ENCODE measurements around the gene CORO2B.

Gene CORO2B

DNA sequence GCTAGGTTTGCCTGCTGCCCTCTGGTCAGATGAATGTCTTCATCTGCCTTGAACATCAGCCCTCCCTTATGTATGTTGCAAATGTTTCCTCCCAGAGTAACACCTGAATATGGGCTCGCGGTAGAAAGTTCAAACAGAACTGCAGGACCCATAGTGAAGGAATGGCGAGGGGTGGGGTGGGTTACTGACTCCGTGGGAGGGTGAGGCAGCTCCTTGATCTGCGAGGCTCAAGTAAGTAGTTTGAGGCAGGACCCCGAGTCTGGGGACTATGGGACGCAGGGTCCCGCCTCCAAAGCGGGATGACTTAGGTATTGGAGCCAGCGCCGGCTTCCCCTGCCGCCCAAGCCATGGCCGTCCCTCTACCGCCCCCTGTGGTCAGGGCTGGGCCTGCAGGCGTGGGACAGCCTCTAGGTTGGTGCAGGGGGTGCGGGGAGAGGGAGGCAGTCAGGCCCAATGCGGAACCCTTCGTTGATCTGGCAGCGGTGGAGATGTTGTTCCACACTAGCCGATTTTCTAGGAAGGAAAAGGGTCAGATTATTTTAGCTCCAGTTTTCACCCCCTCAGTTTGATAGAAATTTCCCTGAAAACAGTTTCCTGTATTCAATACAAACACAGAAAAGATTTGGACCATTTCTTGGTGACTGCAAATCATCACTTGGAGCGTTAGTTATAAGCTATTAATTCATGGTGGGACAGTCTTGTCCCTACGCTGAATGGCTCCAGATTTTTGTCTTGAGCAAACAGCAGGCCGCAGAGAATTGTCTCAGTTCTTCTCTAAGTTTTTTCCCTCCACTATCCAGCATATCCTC is 72.3 kb downstream of the CORO2B start:
- TF ChIP-seq, protein P1, sequence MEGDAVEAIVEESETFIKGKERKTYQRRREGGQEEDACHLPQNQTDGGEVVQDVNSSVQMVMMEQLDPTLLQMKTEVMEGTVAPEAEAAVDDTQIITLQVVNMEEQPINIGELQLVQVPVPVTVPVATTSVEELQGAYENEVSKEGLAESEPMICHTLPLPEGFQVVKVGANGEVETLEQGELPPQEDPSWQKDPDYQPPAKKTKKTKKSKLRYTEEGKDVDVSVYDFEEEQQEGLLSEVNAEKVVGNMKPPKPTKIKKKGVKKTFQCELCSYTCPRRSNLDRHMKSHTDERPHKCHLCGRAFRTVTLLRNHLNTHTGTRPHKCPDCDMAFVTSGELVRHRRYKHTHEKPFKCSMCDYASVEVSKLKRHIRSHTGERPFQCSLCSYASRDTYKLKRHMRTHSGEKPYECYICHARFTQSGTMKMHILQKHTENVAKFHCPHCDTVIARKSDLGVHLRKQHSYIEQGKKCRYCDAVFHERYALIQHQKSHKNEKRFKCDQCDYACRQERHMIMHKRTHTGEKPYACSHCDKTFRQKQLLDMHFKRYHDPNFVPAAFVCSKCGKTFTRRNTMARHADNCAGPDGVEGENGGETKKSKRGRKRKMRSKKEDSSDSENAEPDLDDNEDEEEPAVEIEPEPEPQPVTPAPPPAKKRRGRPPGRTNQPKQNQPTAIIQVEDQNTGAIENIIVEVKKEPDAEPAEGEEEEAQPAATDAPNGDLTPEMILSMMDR (IDR thresholded peaks at IDR 0.05; ENCODE audit: low read depth, low read length), result peak; percentile 65
- no peak overlapping the region for H3K4me3 ChIP-seq (ENCODE audit: low read depth, low read length)

GRCh38 chr15:68651916-68652525 is 73.2 kb downstream of the CORO2B start:
- TF ChIP-seq, protein P1 (IDR thresholded peaks at IDR 0.05; ENCODE audit: low read depth, low read length), result no peak
- H3K4me3 ChIP-seq (ENCODE audit: low read depth, low read length), result no peak overlapping the region

DNA sequence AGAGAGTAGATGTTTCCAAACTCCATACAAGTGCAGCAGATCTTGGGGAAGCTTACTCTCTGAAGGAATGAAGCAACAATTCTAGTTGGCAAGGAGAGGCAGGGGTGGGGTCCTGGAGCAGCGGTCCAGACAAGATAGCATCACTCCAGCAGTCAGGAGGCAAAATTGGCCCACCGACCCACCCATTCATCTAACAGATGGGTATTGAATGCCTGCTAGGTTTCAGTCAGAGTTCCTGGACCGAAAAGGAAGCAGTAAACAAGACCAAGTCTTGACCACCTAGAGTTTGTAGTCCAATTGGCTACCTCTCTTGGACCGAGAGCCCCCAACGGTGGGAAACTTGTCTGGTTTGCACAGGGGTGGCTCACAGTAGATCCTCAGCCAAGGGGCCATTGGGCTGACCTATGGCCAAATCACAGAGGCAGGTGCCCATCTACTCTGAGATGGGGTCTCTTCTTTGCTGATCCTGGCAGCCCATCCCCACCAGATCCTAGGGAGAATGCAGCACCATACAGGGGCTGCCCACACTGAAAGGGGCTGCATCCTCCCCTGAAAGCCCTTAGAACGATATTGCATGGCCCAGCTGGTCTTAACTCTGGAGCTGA is 74.3 kb downstream of the CORO2B start:
- TF ChIP-seq, protein P1 (IDR thresholded peaks at IDR 0.05; ENCODE audit: low read depth, low read length), result no peak
- no peak overlapping the region for H3K4me3 ChIP-seq (ENCODE audit: low read depth, low read length)

- TF ChIP-seq, protein P1 (IDR thresholded peaks at IDR 0.05; ENCODE audit: low read depth, low read length), result no peak
- no peak overlapping the region for H3K4me3 ChIP-seq (ENCODE audit: low read depth, low read length)
These were observed 75.0 kb downstream of the CORO2B start for GRCh38 chr15:68653801-68654200.

GRCh38 chr15:68654786-68655560 is 76.2 kb downstream of the CORO2B start:
- no peak overlapping the region for H3K4me3 ChIP-seq (ENCODE audit: low read depth, low read length)
- TF ChIP-seq, protein P1 (IDR thresholded peaks at IDR 0.05; ENCODE audit: low read depth, low read length), result no peak

DNA sequence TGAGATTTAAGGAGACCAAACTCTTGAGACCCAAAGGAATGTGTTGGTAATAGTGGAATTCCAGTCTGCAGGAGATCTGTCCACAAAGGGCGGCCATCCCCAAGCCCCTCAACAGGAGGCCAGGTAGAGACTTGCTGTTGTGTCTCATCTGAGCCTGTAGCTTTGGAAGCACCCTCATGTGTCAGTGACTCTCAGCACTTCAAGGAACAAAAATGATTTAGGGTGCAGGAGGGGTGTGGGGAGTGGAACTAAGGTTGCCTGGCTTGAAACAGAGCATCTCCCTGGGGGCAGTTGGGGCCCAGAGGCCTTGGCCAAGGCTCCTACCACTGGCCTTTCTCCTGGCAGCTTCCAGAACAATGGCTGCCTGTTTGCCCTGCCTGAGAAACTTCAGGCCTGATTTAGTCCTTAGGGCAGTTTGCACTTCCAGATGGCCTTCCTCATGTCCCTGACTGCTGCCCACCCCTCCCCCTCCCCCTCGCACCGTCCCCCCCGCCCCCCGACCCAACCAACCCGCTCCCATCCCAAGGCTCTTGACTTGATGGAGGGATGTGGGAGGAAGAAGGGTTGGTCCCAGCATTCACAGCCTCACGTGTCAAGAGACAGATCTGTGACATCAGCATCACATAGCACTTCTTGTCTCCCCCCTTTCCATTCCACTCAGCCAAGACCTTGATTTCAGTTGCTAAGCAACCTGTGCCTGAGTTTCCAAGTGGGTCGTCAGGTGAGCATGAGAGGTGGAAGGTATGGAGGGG is 77.1 kb downstream of the CORO2B start:
- TF ChIP-seq, protein P1 (IDR thresholded peaks at IDR 0.05; ENCODE audit: low read depth, low read length), result no peak
- H3K4me3 ChIP-seq (ENCODE audit: low read depth, low read length), result no peak overlapping the region

Data from WI38 (cell line).